DMS53 (cell line): ENCODE measurements around the gene SYT5.
"Not testable (repeated sequence)": the region's sequence is repeated elsewhere in the genome, so short reads cannot be mapped to it uniquely, and the experiment has no call there.

Experiments used
- DNase-seq: peaks from one replicate; lab custom pipeline; 2025; lab: John Stamatoyannopoulos, UW

The SYT5 gene

DNA sequence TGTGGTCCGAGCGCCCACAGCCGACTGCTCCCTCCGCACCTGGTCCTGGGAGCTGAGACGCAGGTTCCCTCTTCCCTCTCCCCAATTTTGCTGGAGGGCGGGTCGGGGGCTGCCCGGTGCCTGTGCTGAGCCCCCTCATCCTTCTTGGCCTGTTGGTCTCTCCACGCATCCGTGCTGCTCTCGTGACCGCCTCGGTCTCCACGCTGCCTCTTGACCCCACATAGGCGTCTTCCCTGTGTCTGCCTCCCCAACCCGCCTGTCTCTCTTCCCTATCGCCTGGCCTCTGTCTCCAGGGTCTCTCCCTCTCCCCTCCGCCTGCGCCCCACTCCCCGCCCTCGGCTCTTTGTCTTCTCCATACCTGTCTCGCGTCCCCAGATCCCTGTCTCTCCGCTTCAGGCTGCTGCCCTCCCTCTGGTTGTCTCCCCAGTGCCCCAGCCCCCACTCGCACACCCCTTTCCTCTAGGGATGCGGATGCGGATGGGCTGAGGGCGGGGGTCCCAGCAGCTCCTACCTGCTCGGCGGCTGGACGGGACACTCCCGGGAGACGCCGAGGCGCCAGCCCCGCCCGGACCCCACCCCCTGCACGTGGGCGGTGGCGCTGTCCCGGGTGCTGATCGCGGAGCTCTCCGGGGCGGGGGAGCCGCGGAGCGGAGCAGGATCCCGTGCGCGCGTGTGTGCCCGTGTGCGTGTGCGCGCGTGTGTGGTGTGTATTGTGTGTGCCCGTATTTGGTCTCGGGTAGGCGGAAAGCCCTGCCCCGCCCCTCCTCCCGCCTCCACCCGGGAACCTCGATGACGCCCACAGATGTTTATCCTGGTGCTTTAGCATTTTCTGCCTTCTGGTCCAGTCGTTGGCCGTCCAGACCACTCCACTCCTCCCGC is at the start of gene SYT5:
SYT5 (minus strand) TSS at position 684 of the 879 bp plus-strand sequence. CDS start 1,248 bp downstream, outside the sequence.
- DNase-seq = peak; percentile 84

DNA sequence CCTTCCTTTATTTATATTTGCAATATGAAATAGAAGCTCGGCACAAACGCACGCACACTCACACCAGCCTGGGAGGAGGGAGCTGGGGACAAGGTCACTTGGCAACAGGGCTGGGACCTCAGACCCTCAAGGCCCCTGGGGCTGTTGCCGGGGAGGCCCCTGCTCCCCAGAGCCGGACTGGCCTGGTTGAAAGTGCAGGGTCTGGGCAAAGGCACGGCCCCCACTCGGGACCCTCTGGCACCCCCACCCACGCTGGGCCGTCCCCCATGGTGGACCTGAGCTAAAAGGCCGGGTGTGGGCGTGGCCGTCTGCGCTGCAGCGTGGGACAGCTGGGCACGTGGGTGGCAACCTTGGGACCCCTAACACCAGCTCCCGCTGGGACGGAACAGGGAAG is 49.7 kb upstream of the SYT5 start:
- no peak for DNase-seq

DNA sequence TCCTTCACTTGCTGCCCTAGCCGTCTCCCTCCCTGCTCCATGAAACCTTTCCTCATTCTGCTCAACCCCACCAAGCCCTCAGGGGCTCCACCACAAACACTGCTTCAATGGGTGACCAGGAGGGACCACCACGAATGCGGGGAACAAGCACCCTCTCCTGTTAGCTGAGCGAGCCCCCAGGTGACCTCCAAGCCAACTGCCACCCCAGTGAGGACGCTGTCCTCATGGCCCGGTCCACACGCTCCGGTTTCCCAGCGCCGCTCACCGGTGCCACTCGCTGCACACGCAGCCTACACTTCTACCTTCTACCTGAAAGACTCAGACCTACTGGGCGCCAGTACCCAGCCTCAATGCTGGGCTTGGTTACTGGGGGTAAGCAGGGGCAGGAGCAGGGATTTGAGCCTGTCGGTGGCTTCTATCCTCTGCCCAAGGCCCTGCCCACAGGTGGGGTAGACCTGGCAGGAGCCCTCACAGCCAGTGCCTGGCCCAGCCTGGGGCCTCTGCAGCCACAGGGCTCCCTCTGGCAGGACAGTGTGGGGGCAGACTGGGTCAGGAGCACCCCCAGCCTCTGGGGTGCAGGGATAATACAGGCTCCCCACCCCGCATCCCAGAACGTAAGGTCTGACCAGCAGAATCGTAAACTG is 49.2 kb upstream of the SYT5 start:
- DNase-seq = no peak

DNA sequence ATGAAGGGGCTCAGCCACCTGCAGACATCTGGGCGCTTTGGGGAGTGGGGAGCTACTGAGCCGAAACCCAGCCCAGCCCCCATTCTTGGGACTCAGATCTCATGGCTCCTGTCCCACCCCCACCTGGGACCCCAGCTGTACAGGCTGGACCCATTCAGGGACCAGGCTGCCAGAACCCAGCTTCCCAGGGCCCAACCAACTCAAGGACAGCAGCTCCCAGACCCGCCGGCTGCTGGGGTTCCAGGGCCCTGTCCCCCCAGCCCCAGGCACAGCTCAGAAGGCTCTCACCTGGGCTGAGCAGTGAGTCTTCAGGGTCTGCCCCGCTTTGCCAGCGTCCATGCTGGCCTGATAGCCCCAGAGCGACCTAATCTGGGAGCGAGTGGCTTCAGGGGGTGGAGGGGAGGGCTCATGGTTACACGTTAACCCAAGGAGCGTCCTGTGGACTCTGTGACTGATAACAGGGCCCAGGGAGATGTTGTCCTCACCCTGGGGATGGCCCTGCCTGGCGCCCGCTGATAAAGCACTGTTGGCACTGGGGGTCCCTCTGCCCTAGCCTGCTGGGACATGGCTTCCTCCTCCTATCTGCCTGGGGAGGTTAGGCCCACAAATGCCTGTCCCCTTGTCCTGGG is 48.4 kb upstream of the SYT5 start, which contains the start of gene TMEM86B:
TMEM86B (minus strand) TSS at position 361 of the 629 bp plus-strand sequence; CDS start at position 339, 22 bp downstream.
- DNase-seq = no peak

DNA sequence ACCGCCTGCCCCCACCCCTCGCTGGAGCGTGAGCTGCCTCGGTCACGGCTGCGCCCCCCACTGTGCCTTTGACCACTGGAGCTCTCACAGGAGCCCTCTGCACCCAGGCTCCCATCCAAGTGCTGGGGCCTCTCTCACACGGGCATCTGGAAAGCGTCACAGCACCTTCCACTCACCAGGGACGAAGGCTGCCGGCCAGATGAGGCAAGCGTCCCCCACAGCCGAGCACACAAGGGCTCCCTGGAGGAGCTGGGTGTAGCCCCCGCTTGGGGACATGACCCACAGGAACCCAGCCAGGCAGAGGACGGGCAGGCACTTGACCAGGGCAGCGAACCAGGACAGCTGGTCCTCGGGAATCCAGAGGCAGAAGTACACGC is 47.9 kb upstream of the SYT5 start:
- no peak for DNase-seq

DNA sequence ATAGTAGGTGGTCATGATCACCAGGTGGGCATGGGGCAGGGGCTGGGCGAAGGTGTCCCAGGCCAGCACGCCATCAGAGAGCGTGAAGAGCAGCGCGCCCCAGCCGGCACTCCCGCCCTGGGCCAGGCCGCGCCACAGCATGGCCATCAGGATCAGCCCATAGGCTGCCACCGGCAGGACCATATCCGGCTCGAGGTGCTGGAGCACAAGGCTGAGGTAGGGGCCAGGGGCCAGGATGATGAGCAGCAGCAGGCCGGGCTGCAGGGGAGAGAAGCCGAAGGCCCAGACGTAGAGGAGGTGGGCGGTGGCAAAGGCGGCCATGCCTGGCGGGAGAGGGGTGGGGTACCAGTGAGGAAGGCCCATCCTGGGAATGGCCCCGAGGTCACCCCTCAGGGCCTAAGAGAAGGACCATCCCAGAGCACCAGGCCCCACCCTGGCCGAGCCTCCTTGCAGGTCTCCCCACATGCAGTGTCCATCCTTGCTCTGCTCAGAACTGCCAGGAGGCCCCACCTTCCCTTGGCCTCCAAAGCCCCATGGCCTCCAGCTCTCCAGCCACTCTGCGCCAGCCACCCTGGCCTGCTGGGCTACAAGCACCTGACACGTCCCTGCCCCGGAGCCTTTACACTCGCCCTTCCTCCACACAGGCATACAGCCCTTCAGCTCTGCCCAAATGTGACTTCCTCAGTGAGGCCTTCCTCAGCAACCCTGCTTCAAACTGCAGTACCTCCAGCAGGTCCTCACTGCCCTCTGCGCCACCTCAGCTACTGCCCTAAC is 47.3 kb upstream of the SYT5 start:
- DNase-seq = no peak

DNA sequence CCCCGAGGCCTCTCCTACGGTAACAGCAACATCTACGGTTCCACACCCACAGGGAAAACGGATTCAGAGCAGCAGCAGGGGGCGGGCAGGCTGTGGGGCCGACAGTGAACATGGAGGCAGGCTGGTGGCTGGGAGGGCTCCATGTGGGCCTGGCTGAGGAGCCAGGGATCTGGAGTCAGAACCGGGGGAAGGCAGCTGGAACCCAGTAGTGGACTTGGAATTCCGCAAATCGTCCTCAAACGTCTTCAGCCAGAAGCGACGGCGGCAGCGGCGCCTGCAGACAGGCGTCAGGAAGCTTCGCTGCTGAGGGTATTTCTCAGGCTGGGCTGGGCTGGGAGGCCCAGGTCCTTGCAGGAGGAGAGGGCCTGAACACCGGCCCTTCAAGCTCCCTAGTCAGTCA is 46.7 kb upstream of the SYT5 start:
- no peak for DNase-seq

DNA sequence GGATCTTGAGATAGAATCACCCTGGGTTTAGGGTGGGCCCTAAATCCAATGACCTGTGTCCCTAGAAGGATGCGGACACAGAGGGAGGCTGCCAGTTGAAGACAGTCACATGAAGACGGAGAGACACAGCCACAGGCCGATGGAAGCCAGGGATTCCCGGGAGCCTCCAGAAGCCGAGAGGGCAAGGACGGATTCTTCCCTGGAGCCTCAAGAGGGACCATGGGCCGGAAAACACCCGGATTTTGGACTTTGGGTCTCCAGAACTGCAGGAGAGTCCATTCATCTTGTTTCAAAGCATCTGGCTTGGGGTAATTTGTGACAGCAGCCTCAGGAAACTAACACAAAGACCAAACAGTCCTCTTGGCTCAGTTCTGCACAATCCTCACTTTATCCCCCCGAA is 46.2 kb upstream of the SYT5 start:
- no peak for DNase-seq

DNA sequence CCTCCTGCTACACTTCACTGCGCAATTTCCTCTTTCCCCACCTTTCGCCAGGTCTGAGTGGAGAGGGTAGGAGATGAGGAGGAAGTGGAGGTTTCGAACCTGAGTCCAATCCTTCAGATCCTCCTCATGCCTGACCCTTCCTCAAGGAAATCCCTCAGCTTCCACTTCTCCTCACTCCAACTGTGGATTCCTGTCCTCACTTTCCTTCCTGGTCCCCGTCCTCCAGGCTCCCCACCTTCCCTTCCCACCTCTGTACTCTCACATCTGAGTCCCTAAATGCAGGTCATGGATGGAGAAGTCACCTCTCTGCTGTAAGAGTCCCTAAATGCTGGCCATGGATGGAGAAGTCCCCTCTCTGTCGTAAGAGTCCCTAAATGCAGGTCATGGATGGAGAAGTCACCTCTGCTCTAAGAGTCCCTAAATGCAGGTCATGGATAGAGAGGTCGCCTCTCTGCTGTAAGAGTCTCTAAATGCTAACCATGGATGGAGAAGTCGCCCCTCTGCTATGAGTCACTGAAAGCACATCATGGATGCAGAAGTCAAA is 45.4 kb upstream of the SYT5 start:
- DNase-seq = no peak

DNA sequence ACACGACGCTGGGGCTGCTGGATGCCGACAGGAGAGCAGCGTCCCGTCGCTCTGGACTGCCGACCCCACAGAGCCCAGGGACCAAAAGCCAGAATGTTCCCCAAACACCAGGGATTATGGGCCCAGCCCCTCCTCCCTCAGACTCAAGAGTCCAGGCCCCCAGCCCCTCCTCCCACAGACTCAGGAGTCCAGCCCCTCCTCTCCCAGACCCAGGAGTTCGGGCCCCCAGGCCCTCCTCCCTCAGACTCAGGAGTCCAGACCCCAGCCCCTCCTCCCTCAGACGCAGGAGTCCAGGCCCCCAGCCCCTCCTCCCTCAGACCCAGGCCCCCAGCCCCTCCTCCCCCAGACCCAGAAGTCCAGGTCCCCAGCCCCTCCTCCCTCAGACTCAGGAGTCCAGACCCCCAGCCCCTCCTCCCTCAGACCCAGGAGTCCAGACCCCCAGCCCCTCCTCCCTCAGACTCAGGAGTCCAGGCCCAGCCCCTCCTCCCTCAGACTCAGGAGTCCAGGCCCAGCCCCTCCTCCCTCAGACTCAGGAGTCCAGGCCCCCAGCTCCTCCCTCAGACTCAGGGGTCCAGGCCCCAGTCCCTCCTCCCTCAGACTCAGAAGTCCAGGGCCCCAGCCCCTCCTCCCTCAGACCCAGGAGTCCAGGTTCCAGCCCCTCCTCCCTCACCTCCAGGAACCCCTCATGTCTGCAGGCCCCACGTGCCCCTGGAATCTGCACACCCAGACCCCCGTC is 44.8 kb upstream of the SYT5 start:
- not testable (repeated sequence) for DNase-seq

DNA sequence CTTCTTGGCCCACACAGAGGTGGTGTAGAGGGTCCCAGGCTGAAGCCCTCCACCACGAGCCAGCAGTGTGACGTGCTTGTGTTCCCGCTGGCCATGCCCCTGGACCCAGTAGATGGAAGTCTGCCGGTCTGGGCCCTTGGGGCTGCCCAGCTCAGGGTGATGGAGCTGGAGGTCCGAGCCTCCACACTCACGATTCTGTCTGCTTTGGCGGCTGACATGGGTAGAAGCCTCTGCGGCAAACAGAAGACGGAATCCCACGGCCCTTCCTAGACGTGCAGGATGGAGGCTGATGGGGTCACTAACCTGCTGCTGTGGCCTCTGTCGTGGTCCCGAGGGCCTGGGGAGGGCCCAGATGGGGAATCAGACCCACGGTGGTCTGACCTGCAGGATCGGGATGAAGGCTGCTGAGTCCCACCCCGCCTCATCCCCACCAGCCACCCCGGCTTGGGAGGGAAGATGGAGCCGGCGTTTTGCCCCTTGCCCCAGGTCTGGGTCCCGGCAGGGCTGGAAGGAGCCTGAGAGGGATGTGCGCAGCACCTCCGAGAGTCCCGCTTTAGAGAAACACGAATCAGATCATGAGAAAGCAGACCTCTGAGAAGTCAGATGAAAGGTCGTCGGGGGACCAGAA is 44.1 kb upstream of the SYT5 start:
- no peak for DNase-seq

DNA sequence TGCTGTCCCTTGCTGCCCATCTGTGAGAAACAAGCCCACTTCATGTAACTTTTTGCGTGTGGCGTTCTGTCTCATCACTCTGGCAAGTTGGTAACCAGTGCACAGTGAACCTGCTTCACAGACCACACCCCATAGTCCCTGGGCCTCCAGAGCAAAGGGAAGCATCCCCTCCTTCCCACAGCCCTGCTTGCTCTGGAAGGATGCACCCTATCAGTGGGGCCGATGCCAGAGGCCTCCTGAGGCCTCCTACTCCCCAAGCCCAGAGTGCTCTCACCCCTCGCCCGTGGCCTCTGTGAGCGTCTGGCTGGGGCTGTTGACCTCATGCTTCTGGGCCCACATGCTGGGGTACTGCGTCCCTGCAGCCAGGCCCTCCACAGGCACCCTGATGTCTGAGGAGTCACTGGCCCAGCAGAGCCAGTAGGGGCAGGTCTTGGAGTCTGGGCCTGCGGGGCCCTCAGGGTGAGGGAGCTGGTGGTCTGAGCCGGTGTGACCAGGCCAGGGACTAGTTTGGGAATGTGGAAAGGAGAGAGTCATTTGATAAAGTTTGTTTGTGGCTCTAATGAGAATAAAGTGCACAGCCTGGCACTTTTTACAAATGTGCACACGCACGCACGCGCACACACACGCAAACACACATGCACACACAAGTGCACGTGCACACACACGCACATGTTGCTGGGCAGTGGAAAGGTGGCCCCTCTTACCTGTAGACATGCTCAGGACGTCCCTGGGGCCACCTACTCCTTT is 43.4 kb upstream of the SYT5 start:
- no peak for DNase-seq

DNA sequence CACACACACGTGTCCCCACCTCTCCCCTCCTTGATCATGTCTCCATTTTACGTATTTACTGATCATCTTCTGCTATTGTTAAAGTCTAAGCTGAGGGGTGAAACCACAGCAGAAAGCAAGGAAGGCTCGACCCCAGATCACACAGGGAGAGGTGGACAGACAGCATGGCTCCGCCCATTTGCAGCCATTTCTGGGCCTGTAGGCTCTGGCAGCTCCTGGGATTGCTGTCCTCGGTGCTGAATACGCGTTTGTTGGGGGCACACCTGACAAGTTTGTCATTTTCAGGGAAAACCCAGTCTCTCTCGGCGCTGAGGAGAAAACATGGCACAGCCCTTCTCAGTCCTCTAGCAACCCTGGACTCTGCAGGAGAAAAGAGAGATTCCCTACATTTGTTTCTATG is 40.4 kb upstream of the SYT5 start:
- no peak for DNase-seq

DNA sequence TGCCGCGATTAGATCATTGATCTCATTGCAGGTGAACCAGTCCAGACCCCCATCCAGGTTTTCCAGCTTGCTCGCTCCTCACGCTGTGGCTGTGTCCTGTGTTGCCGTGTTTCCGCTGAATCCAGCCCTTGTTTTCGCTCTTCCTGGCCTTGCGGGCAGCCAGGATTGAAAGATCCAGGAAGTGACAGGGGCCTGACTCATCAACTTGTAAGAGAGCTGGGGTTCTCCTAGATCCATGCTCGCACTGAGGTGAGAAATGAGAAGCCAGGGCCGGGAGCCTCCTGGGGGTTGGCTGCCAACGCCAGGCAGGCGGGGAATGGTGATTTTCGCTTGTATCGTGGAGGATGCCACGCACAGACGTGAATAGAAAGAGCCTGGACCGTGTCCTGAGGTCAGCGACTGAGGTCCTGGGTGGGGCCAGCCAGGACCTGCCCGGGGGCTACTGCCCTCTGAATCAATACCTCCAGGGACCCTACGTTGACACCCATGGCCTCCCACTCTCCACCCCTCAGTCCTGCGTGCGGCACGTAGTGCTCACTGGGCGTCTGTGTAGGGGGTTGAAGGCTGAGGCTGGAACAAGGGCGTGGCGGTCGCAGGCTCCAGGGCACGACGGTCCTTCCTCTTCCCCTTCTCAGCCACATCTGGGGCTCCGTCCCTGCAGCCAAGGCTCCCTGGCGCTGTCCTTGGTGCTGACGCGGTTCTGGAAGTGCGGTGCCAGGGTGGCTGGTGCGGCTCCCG is 36.5 kb upstream of the SYT5 start:
- peak; percentile 99 for DNase-seq

DNA sequence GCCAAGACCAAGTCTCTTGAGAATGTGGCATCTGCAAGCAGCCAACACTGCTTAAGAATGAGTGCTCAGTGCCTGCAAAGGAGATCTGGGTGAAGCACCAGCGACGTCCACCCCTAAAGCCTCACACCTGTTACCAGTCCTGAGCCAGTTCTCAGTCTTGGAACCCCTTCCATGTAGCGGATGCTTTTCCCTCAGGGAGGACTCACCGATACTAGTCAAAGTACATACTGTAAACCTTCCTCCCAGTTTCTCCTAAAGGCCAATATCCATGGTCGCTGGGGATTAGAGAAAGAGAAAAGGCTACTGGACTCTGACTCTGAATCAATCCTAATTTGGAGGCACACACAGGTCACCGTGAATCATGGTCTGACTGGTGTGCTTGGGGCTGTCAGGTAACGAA is 33.5 kb upstream of the SYT5 start:
- no peak for DNase-seq

DNA sequence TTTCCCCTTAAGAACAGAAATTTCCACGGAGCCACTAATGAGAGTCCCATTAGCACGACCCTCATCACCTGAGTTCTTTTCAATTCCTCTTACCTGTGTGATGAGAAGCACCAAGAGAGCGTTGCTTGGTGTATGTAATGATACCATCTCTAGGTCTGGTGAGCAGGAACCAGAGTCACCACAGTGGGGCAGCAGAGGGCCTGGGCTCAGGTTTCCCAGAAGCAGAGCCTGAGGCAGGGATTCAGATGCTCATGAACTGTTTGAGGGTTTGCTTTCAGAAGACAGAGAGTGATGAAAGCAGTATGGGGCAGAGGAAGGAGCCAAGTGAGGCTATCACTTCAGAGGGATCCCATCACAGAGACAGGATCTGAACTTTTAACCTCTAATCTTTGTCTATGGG is 32.4 kb upstream of the SYT5 start:
- DNase-seq = peak; percentile 59

DNA sequence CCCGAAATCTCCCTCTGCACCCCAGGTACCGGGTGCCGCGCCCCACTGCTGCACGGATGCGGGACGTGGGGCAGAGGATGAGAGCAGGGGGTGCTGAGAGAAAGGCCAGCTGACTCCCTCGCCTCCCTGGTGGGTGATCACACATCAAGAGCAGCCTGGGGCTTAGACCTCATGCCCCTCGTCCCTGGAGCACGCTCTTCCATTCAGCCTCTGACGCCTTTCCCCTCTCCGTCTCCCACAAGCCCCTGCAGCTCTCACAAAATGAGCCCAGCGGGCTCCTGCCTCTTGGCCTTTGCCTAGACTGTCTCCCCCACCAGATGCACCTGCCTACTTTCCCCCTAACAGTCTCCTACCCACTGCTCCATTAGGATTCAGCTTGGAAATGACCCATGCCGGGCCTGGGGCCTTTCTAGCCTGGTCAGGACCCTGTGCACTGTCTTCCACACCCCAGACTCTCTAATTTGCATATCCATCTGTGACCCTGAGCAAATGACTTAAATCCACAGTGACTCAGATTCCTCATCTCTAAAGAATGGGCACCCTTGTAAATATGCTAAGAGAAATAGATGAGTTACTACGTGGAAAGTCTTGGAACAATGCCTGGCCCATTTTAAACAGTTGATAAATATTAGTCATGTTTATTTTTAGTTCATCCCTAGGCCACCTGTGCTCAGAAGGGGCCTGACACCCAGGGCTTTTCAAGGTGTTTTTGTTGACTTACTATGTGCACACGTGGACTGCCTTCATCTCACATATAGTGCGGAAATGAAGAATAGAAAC is 29.8 kb upstream of the SYT5 start:
- peak; percentile 98 for DNase-seq

DNA sequence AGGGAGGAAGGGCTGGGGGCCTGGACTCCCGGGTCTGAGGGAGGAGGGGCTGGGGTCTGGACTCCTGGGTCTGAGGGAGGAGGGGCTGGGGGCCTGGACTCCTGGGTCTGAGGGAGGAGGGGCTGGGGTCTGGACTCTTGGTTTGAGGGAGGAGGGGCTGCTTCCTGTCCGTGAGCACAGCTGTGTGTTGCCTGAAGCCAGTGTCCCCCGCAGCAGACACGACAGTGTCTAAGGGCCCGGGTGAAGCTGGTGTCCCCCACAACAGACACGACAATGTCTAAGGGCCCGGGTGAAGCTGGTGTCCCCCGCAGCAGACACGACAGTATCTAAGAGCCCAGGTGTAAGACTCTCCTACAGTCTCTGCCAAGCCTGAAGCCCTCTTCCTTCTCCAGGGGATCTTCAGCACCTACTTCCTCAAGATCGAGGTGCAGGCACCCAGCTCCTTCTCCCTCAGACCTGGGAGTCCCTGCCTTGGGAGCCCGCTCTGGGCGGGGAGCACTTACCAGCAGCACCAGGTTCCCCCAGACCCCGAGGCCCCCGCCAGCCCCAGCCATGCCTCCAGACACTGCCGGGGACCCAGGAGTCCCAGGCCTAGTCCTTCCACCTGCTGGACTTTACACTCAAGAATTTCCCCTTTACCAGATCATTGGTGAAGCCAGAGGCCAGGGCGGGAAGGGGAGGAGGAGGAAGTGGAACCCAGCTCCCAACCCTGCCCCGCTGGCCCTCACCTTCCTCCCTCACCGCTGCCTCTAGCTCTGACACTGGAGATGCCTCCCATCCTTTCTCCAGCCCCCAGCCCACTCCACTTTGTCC is 29.0 kb upstream of the SYT5 start, which contains the start of gene PTPRH:
PTPRH (minus strand) TSS at position 622 of the 813 bp plus-strand sequence; CDS start at position 554, 68 bp downstream.
- DNase-seq = peak; percentile 90
